ENCODE data around the gene PGLYRP2. TPM values are rescaled to one million over a fixed set of nuclear protein-coding genes. Genes with fewer than 3 reads are reported as not detected.
"Not testable (repeated sequence)": the region's sequence is repeated elsewhere in the genome, so short reads cannot be mapped to it uniquely, and the experiment has no call there.

The PGLYRP2 gene
- total RNA-seq (2014; rRNA removed; shearing (Covaris generic)), result not detected in 2 replicates

GRCh38 chr19:15479391-15480345 is at the start of gene PGLYRP2:
TSS of gene PGLYRP2 (minus strand) at chr19:15479501. CDS start at chr19:15479371, 130 bp downstream.
- no peak for DNase-seq
- no peaks in the 10 kb centered on the region for H3K36me3 ChIP-seq (replicated peaks; ENCODE audit: control insufficient read depth, insufficient read depth, low read length)
- H3K4me3 ChIP-seq (ENCODE audit: insufficient read depth, low read depth, low read length), result no peak within 1 kb of the TSS
- no peaks in the 10 kb centered on the region for H3K27me3 ChIP-seq (ENCODE audit: control insufficient read depth, insufficient read depth, low read length)

- Histone ChIP-seq H3K27me3 (ENCODE audit: control insufficient read depth, insufficient read depth, low read length) (no peaks in the 10 kb centered on the region), H3K36me3 (replicated peaks; ENCODE audit: control insufficient read depth, insufficient read depth, low read length) (no peaks in the 10 kb centered on the region), H3K4me3 (ENCODE audit: insufficient read depth, low read depth, low read length) (no peak overlapping the region)
- no peak for DNase-seq
Measured at GRCh38 chr19:15527705-15528104, 48.4 kb upstream of the PGLYRP2 start.

- no peak overlapping the region for H3K4me3 ChIP-seq (ENCODE audit: insufficient read depth, low read depth, low read length)
- no peak for DNase-seq
- H3K27me3 ChIP-seq (ENCODE audit: control insufficient read depth, insufficient read depth, low read length), result no peaks in the 10 kb centered on the region
- H3K36me3 ChIP-seq (replicated peaks; ENCODE audit: control insufficient read depth, insufficient read depth, low read length), result no peaks in the 10 kb centered on the region
Measured at GRCh38 chr19:15526408-15526807, 47.1 kb upstream of the PGLYRP2 start.

- Histone ChIP-seq H3K4me3 (ENCODE audit: insufficient read depth, low read depth, low read length) (no peak overlapping the region), H3K27me3 (ENCODE audit: control insufficient read depth, insufficient read depth, low read length) (no peaks in the 10 kb centered on the region), H3K36me3 (replicated peaks; ENCODE audit: control insufficient read depth, insufficient read depth, low read length) (no peaks in the 10 kb centered on the region)
- DNase-seq, result no peak
Measured at GRCh38 chr19:15525291-15525690, 46.0 kb upstream of the PGLYRP2 start.

DNA sequence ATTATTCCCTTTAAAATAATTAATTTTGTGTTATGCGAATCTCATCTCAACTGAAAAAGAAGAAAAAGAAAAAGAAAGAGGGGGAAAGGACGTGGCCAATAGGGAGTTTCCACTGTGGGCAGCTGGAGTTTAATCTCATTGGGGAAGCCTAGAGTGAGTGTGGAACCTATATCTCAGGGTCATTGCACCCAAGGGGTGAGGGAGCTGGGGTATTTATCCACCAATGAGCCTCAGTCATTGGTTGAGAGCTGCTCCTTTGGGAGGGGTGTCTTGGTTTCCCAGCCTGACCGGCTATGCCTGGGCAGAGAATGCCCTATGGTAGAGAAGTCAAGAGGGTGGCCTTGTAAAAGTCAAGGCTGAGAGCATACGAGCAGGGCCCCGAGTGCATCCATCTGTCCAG is 45.5 kb upstream of the PGLYRP2 start:
- Histone ChIP-seq H3K36me3 (replicated peaks; ENCODE audit: control insufficient read depth, insufficient read depth, low read length) (no peaks in the 10 kb centered on the region), H3K27me3 (ENCODE audit: control insufficient read depth, insufficient read depth, low read length) (no peaks in the 10 kb centered on the region)

GRCh38 chr19:15519433-15519976 is 40.2 kb upstream of the PGLYRP2 start:
- DNase-seq, result no peak
- no peak overlapping the region for H3K4me3 ChIP-seq (ENCODE audit: insufficient read depth, low read depth, low read length)
- H3K27me3 ChIP-seq (ENCODE audit: control insufficient read depth, insufficient read depth, low read length), result no peaks in the 10 kb centered on the region
- no peaks in the 10 kb centered on the region for H3K36me3 ChIP-seq (replicated peaks; ENCODE audit: control insufficient read depth, insufficient read depth, low read length)

More for the DNA sequence above, 45.5 kb upstream of the PGLYRP2 start:
- H3K4me3 ChIP-seq (ENCODE audit: insufficient read depth, low read depth, low read length), result no peak overlapping the region
- no peak for DNase-seq

DNA sequence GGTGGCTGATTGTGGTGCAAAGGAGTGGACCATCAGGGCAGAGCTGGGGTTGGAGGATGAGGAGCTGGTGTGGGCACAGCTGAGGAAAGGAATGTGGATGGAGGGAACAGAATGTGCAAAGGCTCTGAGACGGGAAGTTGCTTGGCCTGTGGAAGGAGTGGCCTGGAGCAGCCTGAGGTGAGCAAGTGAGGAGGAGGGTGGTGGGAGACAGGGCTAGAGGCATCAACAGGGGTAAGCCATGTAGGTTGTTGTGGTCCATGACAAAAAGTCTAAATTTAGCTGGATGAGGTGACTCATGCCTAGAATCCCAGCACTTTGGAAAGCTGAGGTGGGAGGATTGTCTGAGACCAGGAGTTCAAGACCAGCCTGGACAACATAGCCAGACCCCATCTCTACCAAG is 38.5 kb upstream of the PGLYRP2 start:
- Histone ChIP-seq H3K4me3 (ENCODE audit: insufficient read depth, low read depth, low read length) (no peak overlapping the region), H3K36me3 (replicated peaks; ENCODE audit: control insufficient read depth, insufficient read depth, low read length) (no peaks in the 10 kb centered on the region), H3K27me3 (ENCODE audit: control insufficient read depth, insufficient read depth, low read length) (no peaks in the 10 kb centered on the region)
- DNase-seq, result no peak

GRCh38 chr19:15516363-15516762 is 37.1 kb upstream of the PGLYRP2 start:
- H3K4me3 ChIP-seq (ENCODE audit: insufficient read depth, low read depth, low read length), result no peak overlapping the region
- no peaks in the 10 kb centered on the region for H3K36me3 ChIP-seq (replicated peaks; ENCODE audit: control insufficient read depth, insufficient read depth, low read length)
- no peak for DNase-seq

DNA sequence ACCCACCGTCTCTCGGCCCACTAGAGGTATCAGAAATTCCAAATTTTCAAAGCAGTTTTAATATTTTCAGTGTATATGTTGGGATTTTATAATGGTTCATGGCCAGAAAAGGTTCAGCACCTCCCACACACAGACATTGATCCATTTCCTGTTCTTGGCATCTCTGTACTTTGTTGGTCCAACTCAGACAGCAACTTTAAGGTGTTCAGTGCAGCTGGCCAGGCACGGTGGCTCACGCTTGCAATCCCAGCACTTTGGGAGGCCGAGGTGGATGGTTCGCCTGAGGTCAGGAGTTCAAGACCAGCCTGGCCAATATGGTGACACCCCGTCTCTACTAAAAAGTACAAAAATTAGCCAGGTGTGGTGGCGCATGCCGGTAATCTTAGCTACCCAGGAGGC is 35.9 kb upstream of the PGLYRP2 start:
- H3K4me3 ChIP-seq (ENCODE audit: insufficient read depth, low read depth, low read length); DNase-seq; H3K27me3 ChIP-seq (ENCODE audit: control insufficient read depth, insufficient read depth, low read length); H3K36me3 ChIP-seq (replicated peaks; ENCODE audit: control insufficient read depth, insufficient read depth, low read length): not testable (repeated sequence)

More at GRCh38 chr19:15516363-15516762, 37.1 kb upstream of the PGLYRP2 start:
- no peaks in the 10 kb centered on the region for H3K27me3 ChIP-seq (ENCODE audit: control insufficient read depth, insufficient read depth, low read length)

GRCh38 chr19:15511671-15512424 is 32.5 kb upstream of the PGLYRP2 start:
- Histone ChIP-seq H3K4me3 (ENCODE audit: insufficient read depth, low read depth, low read length) (no peak overlapping the region), H3K36me3 (replicated peaks; ENCODE audit: control insufficient read depth, insufficient read depth, low read length) (no peaks in the 10 kb centered on the region), H3K27me3 (ENCODE audit: control insufficient read depth, insufficient read depth, low read length) (no peaks in the 10 kb centered on the region)
- DNase-seq, result no peak

- DNase-seq, result peak; percentile 40
- Histone ChIP-seq H3K36me3 (replicated peaks; ENCODE audit: control insufficient read depth, insufficient read depth, low read length) (no peaks in the 10 kb centered on the region), H3K27me3 (ENCODE audit: control insufficient read depth, insufficient read depth, low read length) (no peaks in the 10 kb centered on the region), H3K4me3 (ENCODE audit: insufficient read depth, low read depth, low read length) (no peak within 1 kb of the TSS)
Measured at GRCh38 chr19:15508035-15508710, 28.9 kb upstream of the PGLYRP2 start, which contains the start of gene CYP4F22. TSS of gene CYP4F22 (plus strand) at chr19:15508525. CDS start at chr19:15525337, 16,812 bp downstream.

DNA sequence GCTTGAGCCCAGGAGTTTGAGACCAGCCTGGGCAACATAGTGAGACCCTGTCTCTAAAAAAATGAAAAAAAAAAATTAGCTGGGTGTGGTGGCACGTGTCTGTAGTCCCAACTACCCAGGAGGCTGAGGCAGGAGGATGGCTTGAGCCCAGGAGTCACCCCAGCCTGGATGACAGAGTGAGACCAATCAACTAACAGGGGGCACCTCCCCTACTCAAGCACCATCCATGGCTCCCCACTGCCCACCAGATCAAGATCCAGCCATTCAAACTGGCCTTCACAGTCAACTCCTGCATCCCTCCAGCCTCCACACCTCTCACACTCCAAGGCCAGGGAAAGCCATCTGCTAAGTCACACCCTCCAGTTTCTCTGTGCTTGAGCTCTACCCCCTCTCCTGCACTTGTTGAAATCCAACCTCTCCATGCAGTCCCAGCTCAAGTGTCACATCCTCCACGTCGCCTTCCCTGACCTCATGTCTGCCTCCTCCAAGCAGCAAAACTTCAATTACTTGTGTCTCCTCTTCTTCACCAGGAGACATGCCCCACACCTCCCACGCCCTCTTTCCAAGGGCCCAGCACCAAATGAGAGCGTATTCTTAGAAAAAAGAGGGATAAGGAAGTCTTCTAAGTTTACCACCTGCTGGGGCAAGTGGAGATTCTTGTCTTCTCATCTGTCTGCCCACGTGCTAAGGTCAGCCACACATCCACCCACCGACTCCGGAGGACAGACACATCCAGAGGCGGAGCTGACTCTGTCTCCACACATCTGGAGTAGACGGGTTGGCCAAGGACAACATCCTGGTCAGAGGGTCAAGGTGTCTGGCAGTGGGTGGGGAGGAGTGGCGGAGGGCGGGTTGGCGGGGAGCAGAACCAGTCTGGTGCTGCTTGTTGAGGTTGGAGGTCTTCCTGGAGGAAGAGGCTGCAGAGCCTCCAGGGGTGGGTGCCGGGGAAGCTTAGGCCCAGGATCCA is 28.1 kb upstream of the PGLYRP2 start:
- Histone ChIP-seq H3K36me3 (replicated peaks; ENCODE audit: control insufficient read depth, insufficient read depth, low read length) (no peaks in the 10 kb centered on the region), H3K4me3 (ENCODE audit: insufficient read depth, low read depth, low read length) (no peak overlapping the region), H3K27me3 (ENCODE audit: control insufficient read depth, insufficient read depth, low read length) (no peaks in the 10 kb centered on the region)
- DNase-seq, result no peak

DNA sequence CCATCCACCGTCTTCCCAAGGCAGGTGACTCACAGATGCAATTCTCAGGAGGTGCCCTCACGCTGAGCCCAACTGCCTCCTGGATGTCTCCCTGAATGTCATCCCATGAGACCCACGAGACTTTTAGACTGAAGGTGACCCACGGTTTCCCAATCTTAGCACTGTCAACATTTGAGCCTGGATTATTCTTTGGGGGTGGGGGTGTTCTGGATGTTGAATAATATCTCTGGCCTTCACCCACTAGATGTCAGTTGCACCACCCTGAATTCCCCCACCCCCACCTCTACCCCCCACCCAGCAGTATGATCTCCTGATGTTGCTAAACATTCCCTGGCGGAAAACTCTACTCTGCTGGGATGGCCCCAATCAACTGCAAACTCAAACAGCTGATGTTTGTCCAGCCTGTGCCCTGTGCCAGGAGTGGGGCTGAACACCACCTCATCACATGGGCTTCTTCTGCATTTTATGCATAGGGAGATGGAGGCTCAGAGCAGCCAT is 26.8 kb upstream of the PGLYRP2 start:
- Histone ChIP-seq H3K36me3 (replicated peaks; ENCODE audit: control insufficient read depth, insufficient read depth, low read length) (no peaks in the 10 kb centered on the region), H3K4me3 (ENCODE audit: insufficient read depth, low read depth, low read length) (no peak overlapping the region), H3K27me3 (ENCODE audit: control insufficient read depth, insufficient read depth, low read length) (no peaks in the 10 kb centered on the region)
- DNase-seq, result no peak

Data from H7 (cell line).